Effector memory CD4-positive, alpha-beta T cell (primary cell): ENCODE data around the gene SPINK14.

ENCODE experiments used
- DNase-seq, 3 donors: peaks; one replicate each; pipeline ENCODE4 v3.0.0-alpha.2; 2020
- H3K27ac ChIP-seq: 2 replicates; pipeline ENCODE4 v1.7.0; 2013; ENCODE audit warnings: mild to moderate bottlenecking, low read length, moderate library complexity; ENCODE audit not compliant: insufficient read depth, poor library complexity, severe bottlenecking
- H3K27me3 ChIP-seq: replicated peaks from 2 replicates; pipeline ENCODE4 v1.7.0; 2013; ENCODE audit warnings: mild to moderate bottlenecking, low read length; ENCODE audit not compliant: insufficient read depth, control insufficient read depth, poor library complexity, severe bottlenecking
- H3K36me3 ChIP-seq: 2 replicates; pipeline ENCODE4 v1.7.0; 2013; ENCODE audit warnings: mild to moderate bottlenecking, low read length, moderate library complexity; ENCODE audit not compliant: control insufficient read depth, insufficient read depth
- H3K4me1 ChIP-seq: 2 replicates; pipeline ENCODE4 v1.7.0; 2013; ENCODE audit warnings: low read length, mild to moderate bottlenecking; ENCODE audit not compliant: control insufficient read depth, insufficient read depth, poor library complexity, severe bottlenecking
- H3K4me3 ChIP-seq: 2 replicates; pipeline ENCODE4 v1.7.0; 2013; ENCODE audit warnings: low read length, low read depth, mild to moderate bottlenecking; ENCODE audit not compliant: insufficient read depth, poor library complexity, severe bottlenecking
- H3K9me3 ChIP-seq: 2 replicates; pipeline ENCODE4 v1.7.0; 2013; ENCODE audit warnings: mild to moderate bottlenecking, low read length, moderate library complexity; ENCODE audit not compliant: control insufficient read depth

The SPINK14 gene

GRCh38 chr5:148221508-148221907 lies 53.2 kb downstream of the SPINK14 start:
- H3K36me3 ChIP-seq, result no peaks in the 10 kb centered on the region
- no peaks in the 10 kb centered on the region for H3K27me3 ChIP-seq
- H3K4me3 ChIP-seq, result no peak overlapping the region
- no peaks in the 10 kb centered on the region for H3K9me3 ChIP-seq
- H3K4me1 ChIP-seq, result no peaks in the 10 kb centered on the region
- no peak overlapping the region for H3K27ac ChIP-seq
- no peak for DNase-seq

GRCh38 chr5:148224117-148224742 lies 55.9 kb downstream of the SPINK14 start:
- no peak overlapping the region for H3K27ac ChIP-seq
- H3K9me3 ChIP-seq, result no peaks in the 10 kb centered on the region
- no peak overlapping the region for H3K4me3 ChIP-seq
- H3K27me3 ChIP-seq, result no peaks in the 10 kb centered on the region
- H3K4me1 ChIP-seq, result no peaks in the 10 kb centered on the region
- no peaks in the 10 kb centered on the region for H3K36me3 ChIP-seq
- no peak for DNase-seq
